Measurements from ENCODE around the gene RFTN2.
"Not testable (repeated sequence)": the region's sequence is repeated elsewhere in the genome, so short reads cannot be mapped to it uniquely, and the experiment has no call there.

Gene RFTN2

GRCh38 chr2:197675246-197675645 lies at the start of gene RFTN2:
Gene RFTN2 (minus strand): TSS chr2:197675587. CDS start chr2:197675458, 129 bp downstream.
- no peak for DNase-seq

- DNase-seq, result no peak
Observed at GRCh38 chr2:197717863-197718262, 42.5 kb upstream of the RFTN2 start.

GRCh38 chr2:197713271-197713670 lies 37.9 kb upstream of the RFTN2 start:
- no peak for DNase-seq

GRCh38 chr2:197711578-197711977 lies 36.2 kb upstream of the RFTN2 start:
- no peak for DNase-seq

GRCh38 chr2:197710424-197711042 lies 35.1 kb upstream of the RFTN2 start:
- DNase-seq, result no peak

GRCh38 chr2:197709140-197709539 lies 33.8 kb upstream of the RFTN2 start:
- not testable (repeated sequence) for DNase-seq

- no peak for DNase-seq
Observed at GRCh38 chr2:197708331-197708730, 32.9 kb upstream of the RFTN2 start.

- DNase-seq, result peak; percentile 36
Observed at GRCh38 chr2:197707316-197708213, 32.2 kb upstream of the RFTN2 start.

- DNase-seq, result no peak
Observed at GRCh38 chr2:197706839-197707207, 31.4 kb upstream of the RFTN2 start.

GRCh38 chr2:197705912-197706838 lies 30.8 kb upstream of the RFTN2 start:
- no peak for DNase-seq

- peak; percentile 87 for DNase-seq
Observed at GRCh38 chr2:197705121-197705911, 29.9 kb upstream of the RFTN2 start, which contains the start of gene MARS2. Gene MARS2 (plus strand): TSS chr2:197705369. CDS start chr2:197705406, 37 bp downstream.

- no peak for DNase-seq
Observed at GRCh38 chr2:197704434-197705120, 29.2 kb upstream of the RFTN2 start.

GRCh38 chr2:197700960-197701359 lies 25.6 kb upstream of the RFTN2 start:
- DNase-seq, result no peak

GRCh38 chr2:197699724-197700123 lies 24.3 kb upstream of the RFTN2 start:
- not testable (repeated sequence) for DNase-seq

GRCh38 chr2:197696571-197696970 lies 21.2 kb upstream of the RFTN2 start:
- not testable (repeated sequence) for DNase-seq

- not testable (repeated sequence) for DNase-seq
Observed at GRCh38 chr2:197695971-197696370, 20.6 kb upstream of the RFTN2 start.

GRCh38 chr2:197695206-197695605 lies 19.8 kb upstream of the RFTN2 start:
- DNase-seq, result not testable (repeated sequence)

- no peak for DNase-seq
Observed at GRCh38 chr2:197677483-197677882, 2.1 kb upstream of the RFTN2 start.

GRCh38 chr2:197677056-197677455 lies 1.7 kb upstream of the RFTN2 start:
- no peak for DNase-seq

GRCh38 chr2:197675711-197676188 lies 363 bp upstream of the RFTN2 start:
- no peak for DNase-seq

GRCh38 chr2:197674591-197674990 lies 796 bp downstream of the RFTN2 start:
- DNase-seq, result no peak
